Coronary artery (tissue), 2 donors: ENCODE measurements around the gene ZKSCAN8.
A peak's percentile ranks its signal among the peaks of the same experiment; 100 is the strongest.

Experiments used
- DNase-seq: peaks from one replicate; pipeline ENCODE4 v3.0.0-alpha.2; 2017; ENCODE audit warnings: low spot score
- H3K27ac ChIP-seq, 2 donors: fragments of 200-600 bp; sonication (generic); one replicate each; pipeline ENCODE4 v1.5.1; 2016 to 2019
- H3K4me3 ChIP-seq: fragments of 200-600 bp; sonication (generic); 2 replicates; pipeline ENCODE4 v1.5.1; 2016; ENCODE audit warnings: mild to moderate bottlenecking, moderate library complexity
- TF ChIP-seq, protein P1 (sequence below): fragments of 200-600 bp; sonication (generic); IDR thresholded peaks from one replicate; pipeline ENCODE4 v1.5.1; 2019; ENCODE audit warnings: antibody characterized with exemption

ZKSCAN8 gene

DNA sequence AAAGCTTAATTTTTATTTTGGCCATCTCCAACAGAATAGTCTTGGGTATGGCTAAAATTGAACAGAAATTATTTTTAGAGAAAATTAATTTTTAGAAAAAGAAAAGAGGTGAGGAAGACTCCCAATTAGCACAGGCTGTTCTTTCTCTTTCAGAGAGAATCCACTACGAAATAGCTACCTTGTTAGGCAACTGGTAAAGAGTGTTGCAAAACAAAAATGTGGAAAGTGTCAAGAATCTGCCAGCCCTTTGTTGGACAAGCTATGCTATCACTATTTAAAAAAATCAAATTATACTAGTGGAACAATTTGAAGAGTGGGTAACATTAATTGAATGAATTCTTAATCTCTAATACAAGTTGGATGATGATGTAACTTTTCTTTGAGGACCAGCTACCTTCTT lies 64.2 kb downstream of the ZKSCAN8 start:
- DNase-seq = no peak
- Histone ChIP-seq H3K27ac (no peak overlapping the region), H3K4me3 (no peak overlapping the region)
- TF ChIP-seq, protein P1, sequence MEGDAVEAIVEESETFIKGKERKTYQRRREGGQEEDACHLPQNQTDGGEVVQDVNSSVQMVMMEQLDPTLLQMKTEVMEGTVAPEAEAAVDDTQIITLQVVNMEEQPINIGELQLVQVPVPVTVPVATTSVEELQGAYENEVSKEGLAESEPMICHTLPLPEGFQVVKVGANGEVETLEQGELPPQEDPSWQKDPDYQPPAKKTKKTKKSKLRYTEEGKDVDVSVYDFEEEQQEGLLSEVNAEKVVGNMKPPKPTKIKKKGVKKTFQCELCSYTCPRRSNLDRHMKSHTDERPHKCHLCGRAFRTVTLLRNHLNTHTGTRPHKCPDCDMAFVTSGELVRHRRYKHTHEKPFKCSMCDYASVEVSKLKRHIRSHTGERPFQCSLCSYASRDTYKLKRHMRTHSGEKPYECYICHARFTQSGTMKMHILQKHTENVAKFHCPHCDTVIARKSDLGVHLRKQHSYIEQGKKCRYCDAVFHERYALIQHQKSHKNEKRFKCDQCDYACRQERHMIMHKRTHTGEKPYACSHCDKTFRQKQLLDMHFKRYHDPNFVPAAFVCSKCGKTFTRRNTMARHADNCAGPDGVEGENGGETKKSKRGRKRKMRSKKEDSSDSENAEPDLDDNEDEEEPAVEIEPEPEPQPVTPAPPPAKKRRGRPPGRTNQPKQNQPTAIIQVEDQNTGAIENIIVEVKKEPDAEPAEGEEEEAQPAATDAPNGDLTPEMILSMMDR = no peak

- Histone ChIP-seq H3K4me3 (no peak overlapping the region), H3K27ac (no peak overlapping the region)
- TF ChIP-seq, protein P1 = no peak
- DNase-seq = no peak
Observed at GRCh38 chr6:28206527-28206926, 64.8 kb downstream of the ZKSCAN8 start.

DNA sequence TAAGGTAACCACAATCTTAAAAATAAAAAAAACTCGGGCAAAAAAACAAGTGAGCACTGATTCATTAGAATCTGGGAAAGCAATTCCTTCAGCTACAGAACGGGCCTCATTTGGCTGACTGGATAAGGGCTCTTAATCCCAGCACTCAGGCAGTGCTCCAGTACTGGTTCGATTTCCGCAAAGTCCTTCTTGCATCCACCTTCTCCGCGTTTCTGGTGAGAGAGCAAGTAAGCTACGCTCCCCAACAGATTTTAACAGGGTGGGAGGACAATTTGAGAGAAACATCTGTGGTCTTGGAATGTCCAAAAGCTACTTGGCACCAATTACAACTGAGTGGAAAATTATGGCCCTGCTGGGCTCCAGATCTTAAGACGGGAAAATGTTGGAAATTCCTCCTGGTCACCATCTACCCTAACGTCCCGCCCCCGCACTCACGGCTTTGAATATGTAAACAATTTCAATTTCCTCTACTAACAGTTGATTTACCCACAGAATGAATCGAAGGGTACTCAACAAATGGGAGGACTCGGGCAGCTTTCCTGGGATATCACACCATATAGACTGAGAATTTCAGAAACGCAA lies 65.3 kb downstream of the ZKSCAN8 start:
- Histone ChIP-seq H3K27ac (no peak overlapping the region), H3K4me3 (peak overlapping the region; percentile 53)
- TF ChIP-seq, protein P1 = no peak
- DNase-seq = no peak

GRCh38 chr6:28207510-28208110 lies 65.9 kb downstream of the ZKSCAN8 start:
- Histone ChIP-seq H3K4me3 (peak overlapping the region; percentile 53), H3K27ac (no peak overlapping the region)
- no peak for DNase-seq
- TF ChIP-seq, protein P1 = no peak

DNA sequence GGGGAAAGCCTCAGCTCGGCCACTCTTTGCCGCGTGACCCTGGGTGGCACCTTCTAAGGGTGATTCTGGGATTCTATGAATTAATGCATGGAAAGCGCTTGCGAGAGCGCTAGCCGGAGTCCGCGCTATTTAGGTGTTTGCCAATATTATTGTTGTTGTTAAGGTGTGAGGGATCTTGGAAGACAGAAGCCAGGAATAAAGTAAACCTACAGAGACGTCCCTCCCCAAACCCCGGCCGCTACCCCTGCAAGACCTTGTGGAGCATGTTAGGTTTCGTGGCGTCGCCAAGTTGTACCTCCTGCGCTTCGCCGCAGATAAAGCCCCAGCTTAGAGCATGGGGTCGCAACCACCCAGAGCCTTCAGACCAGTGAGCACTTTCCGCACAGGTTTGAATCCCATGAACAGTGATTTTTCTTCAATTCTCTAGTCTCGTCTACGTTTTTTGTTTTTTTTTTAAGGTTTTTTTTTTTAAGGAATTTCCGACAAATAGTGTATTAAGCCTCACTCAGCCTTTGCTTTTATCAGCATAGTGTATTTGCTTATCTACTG lies 66.5 kb downstream of the ZKSCAN8 start:
- TF ChIP-seq, protein P1 = no peak
- no peak overlapping the region for H3K27ac ChIP-seq
- H3K4me3 ChIP-seq = peak overlapping the region; percentile 53
- no peak for DNase-seq
